Activated CD8-positive, alpha-beta memory T cell treated with anti-CD3 and anti-CD28 coated beads, Interleukin-2, amount 10 ng/mL, durations not matched to agents 7 days and 5 days (primary cell): ENCODE measurements around the gene RANBP10. TPM values are rescaled to one million over a fixed set of nuclear protein-coding genes. Genes with fewer than 3 reads are reported as not detected.
A peak's percentile ranks its signal among the peaks of the same experiment; 100 is the strongest.

Source experiments
- ATAC-seq: fragments of 150-1000 bp; cut with Tn5 transposase; one replicate; pipeline ENCODE4 v1.10.0; 2021; ENCODE audit warnings: moderate library complexity
- CTCF ChIA-PET: fragments of 350-600 bp; sonication (Branson Sonifier 250); formaldehyde crosslinking; loops from one replicate; lab custom pipeline; 2021; ENCODE audit warnings: antibody characterized with exemption; lab: Charles Lee
- DNase-seq: peaks from one replicate; pipeline ENCODE4 v3.0.0-alpha.2; 2020
- H3K27ac Mint-ChIP-seq: one replicate; pipeline ENCODE4 v1.8.0; 2021; ENCODE audit warnings: mild to moderate bottlenecking, mixed read lengths
- H3K27me3 Mint-ChIP-seq: one replicate; pipeline ENCODE4 v1.8.0; 2021; ENCODE audit warnings: mixed read lengths
- H3K36me3 Mint-ChIP-seq: one replicate; pipeline ENCODE4 v1.8.0; 2021; ENCODE audit warnings: mild to moderate bottlenecking, mixed read lengths
- H3K4me1 Mint-ChIP-seq: one replicate; pipeline ENCODE4 v1.8.0; 2021; ENCODE audit warnings: mixed read lengths
- H3K4me3 Mint-ChIP-seq: one replicate; pipeline ENCODE4 v1.8.0; 2021; ENCODE audit warnings: mild to moderate bottlenecking, moderate library complexity, mixed read lengths
- H3K9me3 Mint-ChIP-seq: one replicate; pipeline ENCODE4 v1.8.0; 2022; ENCODE audit warnings: low read depth, mixed read lengths
- total RNA-seq, 2 experiments: library from RNA; stranded (reverse); gene quantifications; one replicate each; pipeline ENCODE4 v1.2.3, GENCODE V29; 2021

RANBP10 gene
- total RNA-seq, 2 experiments from 2014 or later, result 21.2 to 23.7 TPM

DNA sequence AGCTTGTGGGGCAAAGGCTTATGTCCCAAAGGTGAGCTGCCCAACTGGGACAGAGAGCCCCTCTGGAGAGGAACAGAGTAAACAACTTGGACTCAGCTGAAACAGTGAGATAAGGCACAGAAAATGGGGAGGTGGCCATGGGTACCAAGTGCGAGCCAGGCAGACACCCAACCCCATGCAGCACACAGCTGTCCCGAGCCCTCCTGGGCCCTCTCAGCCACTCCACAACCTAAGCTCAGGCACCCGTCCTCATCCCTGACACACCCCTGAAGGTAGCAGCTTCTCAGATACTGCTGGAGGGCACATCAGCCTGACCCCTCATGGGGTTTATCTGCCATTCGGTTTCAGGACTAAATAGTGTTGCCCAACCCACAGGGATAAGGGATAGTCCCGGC, 82.5 kb downstream of the RANBP10 start:
- Mint-ChIP-seq H3K27ac (no peak overlapping the region), H3K4me3 (no peak overlapping the region), H3K9me3 (no peaks in the 10 kb centered on the region), H3K4me1 (peaks cover 14% of the 10 kb centered on the region), H3K27me3 (no peaks in the 10 kb centered on the region), H3K36me3 (peaks cover 4% of the 10 kb centered on the region)
- no peak for ATAC-seq
- no peak for DNase-seq
- CTCF ChIA-PET, result interaction anchor here (2.4 kb wide), 1 partner anchor 93 kb away, joined by 10 read pairs; no protein-coding TSS in a partner anchor

DNA sequence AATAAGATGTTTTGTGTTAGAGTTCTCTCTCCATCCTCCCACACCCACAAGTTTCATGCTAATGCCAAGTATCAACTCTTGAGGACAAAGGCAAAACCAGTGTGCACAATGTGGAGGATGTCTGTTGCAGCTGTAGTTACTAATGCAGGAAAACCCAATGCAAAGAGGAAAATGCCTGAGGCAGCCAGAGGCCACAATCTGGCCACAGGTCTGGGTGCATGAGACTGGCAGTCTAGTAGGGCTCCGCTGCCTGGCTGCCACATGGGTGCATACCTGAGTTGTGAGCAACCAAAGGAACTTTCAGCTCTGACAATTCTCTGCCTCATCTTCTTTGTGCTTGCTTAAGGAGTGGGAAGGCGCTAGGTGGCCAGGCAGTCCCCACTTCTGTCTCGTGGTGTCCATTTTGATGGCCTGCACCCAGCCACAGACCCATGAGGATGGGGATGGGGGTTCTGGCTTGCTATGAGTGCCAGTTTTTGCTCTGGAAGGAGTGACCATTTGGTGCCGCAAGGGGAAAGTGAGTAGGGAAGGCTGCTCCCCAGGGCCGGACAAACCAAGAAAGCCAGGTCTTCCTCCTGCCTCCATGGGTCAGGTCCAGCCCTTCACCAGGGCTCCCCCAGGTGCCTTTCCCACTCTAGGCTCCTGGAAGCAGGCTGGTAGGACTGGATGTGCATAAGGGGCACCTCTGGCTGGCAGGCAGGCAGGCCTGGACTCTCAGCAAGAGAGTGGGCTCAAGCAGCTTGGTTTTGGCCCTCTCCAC, 83.0 kb downstream of the RANBP10 start:
- Mint-ChIP-seq H3K27ac (no peak overlapping the region), H3K4me1 (peaks cover 18% of the 10 kb centered on the region), H3K4me3 (no peak overlapping the region), H3K27me3 (no peaks in the 10 kb centered on the region), H3K36me3 (peaks cover 4% of the 10 kb centered on the region), H3K9me3 (no peaks in the 10 kb centered on the region)
- CTCF ChIA-PET, result no interaction called here
- ATAC-seq, result no peak
- DNase-seq, result no peak

DNA sequence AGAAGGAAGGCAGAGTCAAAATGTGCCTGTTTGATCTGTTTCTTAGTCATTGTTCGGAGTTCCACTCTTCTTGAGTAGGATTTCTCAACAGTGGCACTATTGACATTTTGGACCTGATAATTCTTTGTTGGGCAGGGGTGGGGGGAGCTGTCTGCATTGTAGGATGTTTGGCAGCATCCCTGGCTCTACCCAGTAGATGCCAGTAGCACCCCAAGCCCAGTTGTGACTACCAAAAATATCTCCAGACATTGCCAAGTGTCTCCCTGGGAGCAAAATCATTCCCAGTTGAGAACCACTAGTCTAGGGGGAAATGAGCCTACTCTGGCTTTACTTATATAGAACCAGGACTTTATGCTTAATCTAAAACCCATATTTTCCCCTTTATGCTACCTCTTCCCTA, 86.1 kb downstream of the RANBP10 start:
- peak overlapping the region; percentile 98 for H3K27ac Mint-ChIP-seq

DNA sequence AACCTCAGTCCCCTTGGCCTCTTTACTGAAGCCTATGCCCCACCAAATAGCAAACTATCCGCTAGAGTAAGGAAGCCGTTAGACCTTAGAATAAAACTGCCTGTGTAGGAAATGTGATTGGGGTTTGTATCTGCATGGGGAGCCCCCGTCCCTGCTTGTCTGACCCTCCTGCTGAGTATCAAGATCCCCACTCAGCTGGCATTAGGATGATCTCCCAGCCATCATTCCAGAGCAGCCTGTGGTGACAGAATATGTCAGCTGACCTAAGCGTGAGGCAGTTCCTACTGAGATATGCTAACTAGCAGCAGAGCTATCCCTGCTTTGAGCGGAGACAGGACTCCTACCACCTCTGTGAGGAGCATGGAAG, 86.6 kb downstream of the RANBP10 start:
- Mint-ChIP-seq H3K36me3 (peaks cover 4% of the 10 kb centered on the region), H3K27ac (peak overlapping the region; percentile 98), H3K4me3 (peak overlapping the region; percentile 88), H3K9me3 (no peaks in the 10 kb centered on the region), H3K4me1 (peaks cover 36% of the 10 kb centered on the region), H3K27me3 (no peaks in the 10 kb centered on the region)
- CTCF ChIA-PET, result interaction anchor here (0.7 to 3.8 kb wide), 9 partner anchors 10 to 440 kb away, joined by 3 to 24 read pairs (median 5); partner anchors contain the start of gene CARMIL2
- DNase-seq (peak; percentile 58), ATAC-seq (peak; percentile 18)

More for the DNA sequence above, 86.1 kb downstream of the RANBP10 start:
- Mint-ChIP-seq H3K4me1 (peaks cover 36% of the 10 kb centered on the region), H3K27me3 (no peaks in the 10 kb centered on the region), H3K4me3 (peak overlapping the region; percentile 88), H3K36me3 (peaks cover 5% of the 10 kb centered on the region), H3K9me3 (no peaks in the 10 kb centered on the region)
- no peak for ATAC-seq
- CTCF ChIA-PET, result interaction anchor here (0.6 to 3.8 kb wide), 6 partner anchors 10 to 343 kb away, joined by 3 to 24 read pairs (median 6); no protein-coding TSS in a partner anchor
- no peak for DNase-seq

DNA sequence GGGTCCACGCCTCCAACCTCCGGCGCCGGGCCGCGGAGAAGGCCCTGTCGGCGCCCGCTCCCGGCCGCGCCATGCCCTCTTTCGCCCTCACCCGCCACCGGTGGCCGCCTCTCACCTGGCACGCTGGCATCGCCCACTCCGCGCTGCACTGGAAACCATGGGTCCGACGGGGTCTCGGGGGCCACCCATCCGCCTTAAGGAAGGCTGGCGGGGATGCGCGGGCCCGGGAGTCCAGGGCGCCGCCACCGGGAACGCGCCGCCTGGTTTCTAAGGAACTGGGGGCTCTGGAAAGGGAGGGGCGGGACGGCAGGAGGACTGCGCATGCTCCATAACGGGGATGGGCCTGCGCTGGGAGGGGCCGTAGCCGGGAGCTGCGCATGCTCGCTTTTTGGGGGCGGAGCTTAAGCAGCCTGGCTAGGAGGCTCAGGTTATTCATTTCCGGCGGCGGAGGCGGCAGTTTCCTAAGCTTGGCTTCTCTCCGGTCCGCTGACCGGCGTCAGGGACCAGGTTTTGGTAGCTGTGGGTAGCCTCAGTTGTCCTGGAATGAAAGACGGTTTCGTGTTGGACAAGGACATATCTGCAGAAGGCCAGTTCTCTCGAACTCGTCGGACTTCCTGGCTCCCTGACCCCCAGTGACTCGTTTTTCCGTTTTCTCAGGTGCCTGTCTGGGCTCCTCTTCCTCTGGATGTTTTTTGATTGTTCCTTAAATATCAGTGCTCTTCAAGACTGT, 87.1 kb downstream of the RANBP10 start, which contains the start of gene GFOD2:
TSS of gene GFOD2 (minus strand) at position 269 of the 730 bp plus-strand sequence. CDS start 33,601 bp downstream, outside the sequence.
- CTCF ChIA-PET, result interaction anchor here (0.7 to 3.8 kb wide), 10 partner anchors 9 to 439 kb away, joined by 3 to 24 read pairs (median 4); partner anchors contain the start of gene CARMIL2
- peaks cover 4% of the 10 kb centered on the region for H3K36me3 Mint-ChIP-seq
- peak within 1 kb of the TSS; percentile 98 for H3K27ac Mint-ChIP-seq
- peak within 1 kb of the TSS; percentile 88 for H3K4me3 Mint-ChIP-seq
- H3K4me1 Mint-ChIP-seq, result peaks cover 37% of the 10 kb centered on the region
- no peaks in the 10 kb centered on the region for H3K9me3 Mint-ChIP-seq
- ATAC-seq (peak; percentile 95), DNase-seq (peak; percentile 98)
- H3K27me3 Mint-ChIP-seq, result no peaks in the 10 kb centered on the region

DNA sequence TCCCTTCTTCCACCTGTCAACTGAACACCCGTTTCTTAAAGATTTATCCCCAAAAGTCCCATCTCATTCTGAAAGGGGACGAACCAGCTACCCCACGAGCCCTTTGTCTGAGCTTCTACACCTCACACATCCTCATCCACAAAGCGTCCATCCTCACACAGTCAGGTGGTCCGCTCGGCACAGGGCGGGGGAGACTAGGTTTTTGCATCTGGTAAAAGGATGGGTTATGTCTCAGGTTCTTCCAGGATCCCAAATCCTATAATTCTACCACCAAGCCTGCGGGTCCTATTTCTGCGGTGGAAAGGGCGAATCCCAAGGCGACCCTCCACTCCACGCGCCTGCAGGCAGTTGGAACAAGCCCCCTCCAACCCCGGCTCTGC, 87.7 kb downstream of the RANBP10 start:
- peaks cover 4% of the 10 kb centered on the region for H3K36me3 Mint-ChIP-seq
- H3K4me1 Mint-ChIP-seq, result peaks cover 37% of the 10 kb centered on the region
- H3K9me3 Mint-ChIP-seq, result no peaks in the 10 kb centered on the region
- H3K27ac Mint-ChIP-seq, result peak overlapping the region; percentile 98
- DNase-seq (peak; percentile 46), ATAC-seq (peak; percentile 31)
- CTCF ChIA-PET, result interaction anchor here (0.6 to 3.8 kb wide), 9 partner anchors 9 to 439 kb away, joined by 3 to 24 read pairs (median 5); partner anchors contain the start of gene CARMIL2
- H3K4me3 Mint-ChIP-seq, result peak overlapping the region; percentile 88
- H3K27me3 Mint-ChIP-seq, result no peaks in the 10 kb centered on the region

DNA sequence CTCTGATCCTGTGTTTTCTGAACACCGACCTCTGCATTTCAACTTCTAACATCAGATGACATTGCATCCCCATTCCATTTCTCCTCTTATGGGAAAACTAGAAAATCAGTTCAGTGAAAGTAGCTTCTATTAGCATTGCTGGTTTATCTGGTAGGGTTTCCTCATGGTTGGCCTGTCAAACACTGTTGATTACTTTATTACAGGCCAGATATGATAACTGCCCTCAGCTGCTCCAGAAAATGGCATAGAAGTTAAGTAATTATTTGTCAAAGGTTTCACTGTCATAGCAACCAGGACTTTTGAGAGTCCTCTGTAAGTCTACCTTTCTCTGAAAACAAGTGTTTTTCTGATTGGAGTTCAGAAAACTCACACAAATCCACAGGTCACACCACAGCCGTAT, 90.3 kb downstream of the RANBP10 start:
- CTCF ChIA-PET, result interaction anchor here (1.1 to 1.4 kb wide), 3 partner anchors 44 to 85 kb away, joined by 3 to 5 read pairs (median 4); no protein-coding TSS in a partner anchor
- H3K9me3 Mint-ChIP-seq, result no peaks in the 10 kb centered on the region
- H3K27ac Mint-ChIP-seq, result no peak overlapping the region
- H3K4me1 Mint-ChIP-seq, result peaks cover 41% of the 10 kb centered on the region
- DNase-seq (no peak), ATAC-seq (no peak)
- no peak overlapping the region for H3K4me3 Mint-ChIP-seq
- no peaks in the 10 kb centered on the region for H3K27me3 Mint-ChIP-seq
- peaks cover 3% of the 10 kb centered on the region for H3K36me3 Mint-ChIP-seq

DNA sequence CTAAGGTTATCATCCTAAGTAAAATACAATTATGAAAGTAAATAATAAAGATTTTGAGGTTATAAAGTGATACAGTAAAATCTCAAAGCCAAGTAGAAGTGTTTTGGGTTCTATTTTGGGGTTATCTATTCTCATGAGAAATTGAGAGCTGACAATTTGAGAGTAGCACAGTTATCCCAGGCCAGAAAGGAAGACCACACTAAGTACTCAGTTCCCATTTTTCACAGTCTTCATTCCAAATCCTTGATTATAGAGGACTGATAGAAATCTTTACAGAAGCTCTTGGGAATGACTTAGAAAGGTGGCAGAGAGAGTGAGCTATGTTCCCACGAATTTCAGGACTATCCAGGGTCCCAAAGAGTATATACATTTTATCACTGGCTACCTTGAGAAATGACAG, 91.8 kb downstream of the RANBP10 start:
- Mint-ChIP-seq H3K9me3 (no peaks in the 10 kb centered on the region), H3K27ac (no peak overlapping the region), H3K4me3 (no peak overlapping the region), H3K27me3 (no peaks in the 10 kb centered on the region), H3K36me3 (peaks cover 3% of the 10 kb centered on the region), H3K4me1 (peaks cover 27% of the 10 kb centered on the region)
- CTCF ChIA-PET, result interaction anchor here (0.6 to 1.7 kb wide), 6 partner anchors 10 to 42 kb away, joined by 3 to 4 read pairs (median 4); no protein-coding TSS in a partner anchor
- no peak for ATAC-seq
- no peak for DNase-seq

DNA sequence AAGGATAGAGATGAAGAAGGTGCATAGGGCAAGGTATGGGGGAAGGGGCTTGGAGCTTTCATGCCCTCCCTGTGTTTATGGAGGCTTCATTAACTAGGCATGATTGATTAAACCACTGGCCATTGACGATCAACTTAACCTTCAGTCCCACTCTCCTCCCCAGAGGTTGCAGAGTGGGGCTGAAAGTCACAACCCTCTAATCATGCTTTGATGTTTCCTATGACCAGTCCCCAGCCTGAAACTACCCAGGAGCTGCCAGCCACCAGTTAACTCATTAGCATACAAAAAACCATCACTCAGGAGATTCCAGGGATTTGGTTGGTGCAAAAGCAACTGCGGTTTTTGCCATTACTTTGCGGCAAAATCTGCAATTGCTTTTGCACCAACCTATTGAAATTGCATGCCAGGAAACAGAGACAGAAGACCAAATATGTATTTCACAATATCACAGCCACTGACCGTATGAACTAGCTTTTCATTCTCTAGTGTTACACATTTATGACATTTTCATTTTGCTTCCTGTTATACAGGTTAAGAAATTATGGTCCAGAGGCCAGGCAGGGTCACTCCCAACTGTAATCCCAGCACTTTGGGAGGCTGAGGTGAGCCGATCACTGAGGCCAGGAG, 92.6 kb downstream of the RANBP10 start:
- H3K4me1 Mint-ChIP-seq, result peaks cover 27% of the 10 kb centered on the region
- ATAC-seq (no peak), DNase-seq (no peak)
- H3K27me3 Mint-ChIP-seq, result no peaks in the 10 kb centered on the region
- H3K27ac Mint-ChIP-seq, result no peak overlapping the region
- CTCF ChIA-PET, result interaction anchor here (0.6 to 1.7 kb wide), 4 partner anchors 9 to 37 kb away, joined by 3 to 4 read pairs (median 4); no protein-coding TSS in a partner anchor
- H3K9me3 Mint-ChIP-seq, result no peaks in the 10 kb centered on the region
- H3K4me3 Mint-ChIP-seq, result no peak overlapping the region
- H3K36me3 Mint-ChIP-seq, result peaks cover 3% of the 10 kb centered on the region

DNA sequence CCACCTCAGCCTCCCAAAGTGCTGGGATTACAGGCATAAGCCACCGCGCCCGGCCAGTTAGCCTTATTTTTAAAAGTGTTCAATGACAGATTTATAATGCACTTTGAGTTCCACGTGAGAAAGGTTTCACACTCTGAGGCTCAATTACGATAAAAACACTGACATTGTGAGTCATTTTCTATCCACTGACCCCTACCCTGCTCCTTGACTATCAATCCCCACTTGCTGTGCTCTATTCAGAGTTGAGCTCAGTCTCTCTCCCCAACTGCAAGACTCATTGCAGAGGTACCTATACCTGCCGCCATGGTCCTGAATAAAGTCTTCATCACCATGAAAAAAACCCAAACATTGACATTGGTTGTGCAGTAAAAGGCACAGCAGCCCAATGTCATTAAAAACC, 95.8 kb downstream of the RANBP10 start:
- H3K4me3 Mint-ChIP-seq, result no peak overlapping the region
- ATAC-seq (no peak), DNase-seq (no peak)
- H3K36me3 Mint-ChIP-seq, result no peaks in the 10 kb centered on the region
- CTCF ChIA-PET, result interaction anchor here (1.7 kb wide), 1 partner anchor 9 kb away, joined by 7 read pairs; the partner anchor contains the start of gene GFOD2
- peaks cover 6% of the 10 kb centered on the region for H3K4me1 Mint-ChIP-seq
- H3K27ac Mint-ChIP-seq, result no peak overlapping the region
- H3K9me3 Mint-ChIP-seq, result no peaks in the 10 kb centered on the region
- H3K27me3 Mint-ChIP-seq, result no peaks in the 10 kb centered on the region

DNA sequence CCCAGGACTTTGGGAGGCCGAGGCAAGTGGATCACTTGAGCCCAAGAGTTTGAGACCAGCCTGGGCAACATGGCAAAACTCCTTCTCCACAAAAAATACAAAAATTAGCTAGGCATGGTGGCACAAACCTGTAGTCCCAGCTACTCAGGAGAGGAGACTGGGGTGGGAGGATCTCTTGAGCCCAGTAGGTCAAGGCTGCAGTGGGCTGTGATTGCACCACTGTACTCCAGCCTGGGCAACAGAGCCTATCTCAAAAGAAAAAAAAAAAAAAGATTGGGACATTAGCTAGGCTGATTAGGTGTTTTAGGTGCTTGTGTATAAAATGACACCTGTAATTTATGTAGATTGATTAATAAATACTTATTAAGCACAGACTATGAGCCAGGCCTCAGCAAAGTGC, 97.3 kb downstream of the RANBP10 start:
- ATAC-seq (no peak), DNase-seq (no peak)
- CTCF ChIA-PET, result interaction anchor here (1.7 kb wide), 1 partner anchor 10 kb away, joined by 7 read pairs; the partner anchor contains the start of gene GFOD2
- H3K4me3 Mint-ChIP-seq, result no peak overlapping the region
- no peak overlapping the region for H3K27ac Mint-ChIP-seq
- H3K4me1 Mint-ChIP-seq, result peaks cover 8% of the 10 kb centered on the region
- no peaks in the 10 kb centered on the region for H3K9me3 Mint-ChIP-seq
- no peaks in the 10 kb centered on the region for H3K36me3 Mint-ChIP-seq
- H3K27me3 Mint-ChIP-seq, result no peaks in the 10 kb centered on the region

DNA sequence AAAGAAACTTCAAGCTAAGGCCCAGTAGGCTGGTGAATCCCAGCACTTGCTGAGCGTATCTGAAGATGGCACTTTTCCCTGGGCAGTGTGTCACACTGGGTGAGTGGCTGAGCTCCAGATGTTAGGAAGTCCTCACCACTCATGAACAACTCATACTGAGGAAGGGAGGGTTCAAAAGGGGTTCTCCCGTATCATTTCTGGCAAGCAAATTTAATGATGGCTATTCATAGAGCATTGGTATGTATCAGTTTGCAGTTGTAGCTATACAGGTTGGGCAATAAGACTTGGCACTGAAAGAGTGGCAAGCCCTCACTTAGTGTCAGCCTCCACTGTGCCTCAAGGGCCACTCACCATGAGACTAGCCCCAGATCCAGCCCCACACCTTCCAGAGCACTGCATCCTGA, 98.0 kb downstream of the RANBP10 start:
- Mint-ChIP-seq H3K4me1 (peaks cover 15% of the 10 kb centered on the region), H3K9me3 (no peaks in the 10 kb centered on the region), H3K27me3 (no peaks in the 10 kb centered on the region), H3K36me3 (peaks cover 2% of the 10 kb centered on the region), H3K4me3 (no peak overlapping the region), H3K27ac (no peak overlapping the region)
- no peak for DNase-seq
- no peak for ATAC-seq
- CTCF ChIA-PET, result no interaction called here

DNA sequence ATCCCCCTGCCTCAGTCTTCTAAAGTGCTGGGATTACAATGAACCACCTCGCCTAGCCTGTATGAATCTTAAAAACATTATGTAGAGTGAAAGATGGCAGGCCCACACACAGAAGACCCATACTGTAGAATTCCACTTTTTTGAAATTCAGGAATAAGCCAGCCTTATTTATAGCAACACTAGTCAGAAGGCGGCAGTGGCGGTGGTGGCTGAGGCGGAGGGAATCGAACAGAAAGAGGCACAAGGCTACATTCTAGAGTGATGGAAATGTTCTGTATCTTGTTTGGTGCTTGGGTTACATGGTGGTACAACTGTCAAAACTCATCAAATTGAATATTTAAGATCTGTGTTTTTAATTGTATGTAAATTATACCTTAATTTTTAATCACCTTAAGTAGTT, 98.6 kb downstream of the RANBP10 start:
- Mint-ChIP-seq H3K4me1 (peaks cover 16% of the 10 kb centered on the region), H3K36me3 (peaks cover 2% of the 10 kb centered on the region), H3K4me3 (no peak overlapping the region), H3K27me3 (no peaks in the 10 kb centered on the region), H3K9me3 (no peaks in the 10 kb centered on the region), H3K27ac (no peak overlapping the region)
- no peak for DNase-seq
- no peak for ATAC-seq
- CTCF ChIA-PET, result no interaction called here
